Gastroesophageal sphincter (tissue), 4 donors: ENCODE data around the gene CPSF3. TPM values are rescaled to one million over a fixed set of nuclear protein-coding genes. Genes with fewer than 3 reads are reported as not detected.
A peak's percentile ranks its signal among the peaks of the same experiment; 100 is the strongest.
"Not testable (repeated sequence)": the region's sequence is repeated elsewhere in the genome, so short reads cannot be mapped to it uniquely, and the experiment has no call there.

Experiments
- ATAC-seq: fragments of 150-250 bp; one replicate; pipeline ENCODE4 v1.9.1; 2016; ENCODE audit warnings: mild to moderate bottlenecking, moderate library complexity
- H3K27ac ChIP-seq, 4 donors: fragments of 200-600 bp; sonication (generic) in 3 of 4; 1 replicate in 3 of 4; 2 replicates in 1 of 4; pipeline ENCODE4 v1.5.1; 2016 to 2019
- H3K27me3 ChIP-seq: fragments of 200-600 bp; sonication (generic); one replicate; pipeline ENCODE4 v1.5.1; 2019
- H3K36me3 ChIP-seq, 2 donors: fragments of 200-600 bp; sonication (generic); one replicate each; pipeline ENCODE4 v1.5.1; 2019; ENCODE audit warnings: control low read depth in 1 of 2
- H3K4me1 ChIP-seq, 3 donors: fragments of 200-600 bp; sonication (generic); 1 replicate in 2 of 3; 2 replicates in 1 of 3; pipeline ENCODE4 v1.5.1; 2016 to 2019; ENCODE audit warnings: control low read depth in 2 of 3
- H3K4me3 ChIP-seq, 2 donors: fragments of 200-600 bp; sonication (generic); one replicate each; pipeline ENCODE4 v1.5.1; 2019; ENCODE audit warnings: mild to moderate bottlenecking in 1 of 2, moderate library complexity in 1 of 2
- H3K9me3 ChIP-seq, 3 donors: fragments of 200-600 bp; sonication (generic); one replicate each; pipeline ENCODE4 v1.5.1; 2017 to 2019; ENCODE audit warnings: control low read depth in 2 of 3
- CTCF ChIP-seq, 4 experiments: fragments of 200-600 bp in 2 of 4; fragments of 450-650 bp in 2 of 4; sonication (generic) in 1 of 4; IDR thresholded peaks; one replicate each; pipeline ENCODE4 v1.5.1; 2017 to 2019; ENCODE audit warnings: antibody characterized with exemption in 4 of 4, mild to moderate bottlenecking in 2 of 4, moderate library complexity in 2 of 4
- EP300 ChIP-seq: sonication (generic); formaldehyde crosslinking; IDR thresholded peaks from one replicate; pipeline ENCODE4 v1.6.1; 2017; ENCODE audit warnings: antibody characterized with exemption, mild to moderate bottlenecking
- POLR2A ChIP-seq, 2 donors: fragments of 450-650 bp; IDR thresholded peaks; one replicate each; pipeline ENCODE4 v1.6.1; 2017; ENCODE audit warnings: antibody characterized with exemption in 2 of 2, mild to moderate bottlenecking in 2 of 2, moderate library complexity in 1 of 2
- POLR2AphosphoS5 ChIP-seq: sonication (generic); formaldehyde crosslinking; IDR thresholded peaks from one replicate; pipeline ENCODE4 v1.6.1; 2017; ENCODE audit warnings: antibody characterized with exemption
- WGBS, 2 donors: methylation state at CpG; one replicate each; pipeline ENCODE4 v1.1.5; 2018; ENCODE audit warnings: low coverage in 1 of 2; 5-methylcytosine and 5-hydroxymethylcytosine counted together
- total RNA-seq, 4 donors: library from RNA; depleted of rRNA; stranded (reverse); fragments of >200 nt; gene quantifications; one replicate each; pipeline ENCODE4 v1.1.0, GENCODE V29; 2016

Gene CPSF3
- total RNA-seq, 4 donors from 2014 or later = 18.0 to 27.0 (median 26.1) TPM

- TF ChIP-seq POLR2AphosphoS5 (no peak), POLR2A (IDR thresholded peaks at IDR 0.05) (no peak), CTCF (IDR thresholded peaks at IDR 0.05) (no peak), EP300 (no peak)
- no peaks in the 10 kb centered on the region for H3K27me3 ChIP-seq
- H3K4me3 ChIP-seq = no peak overlapping the region
- no peak overlapping the region for H3K27ac ChIP-seq
- ATAC-seq = no peak
- peaks cover 0 to 37% (median 6%) of the 10 kb centered on the region in 3 donors for H3K4me1 ChIP-seq
- no peaks in the 10 kb centered on the region for H3K9me3 ChIP-seq
- peaks cover 0 to 64% of the 10 kb centered on the region in 2 donors for H3K36me3 ChIP-seq
- 91% methylated on average over 12 of the region's 15 CpGs; no CpG with 5 or more reads in 1 of the 2 donors for WGBS, 2 donors
Measured at GRCh38 chr2:9394816-9395215, 28.6 kb upstream of the CPSF3 start.

- no peaks in the 10 kb centered on the region for H3K9me3 ChIP-seq
- H3K36me3 ChIP-seq = peaks cover 0 to 62% of the 10 kb centered on the region in 2 donors
- no peaks in the 10 kb centered on the region for H3K27me3 ChIP-seq
- no peak for ATAC-seq
- H3K4me1 ChIP-seq = peaks cover 0 to 33% (median 6%) of the 10 kb centered on the region in 3 donors
- no peak overlapping the region for H3K27ac ChIP-seq
- no peak for TF ChIP-seq EP300
- TF ChIP-seq POLR2A (IDR thresholded peaks at IDR 0.05) = no peak
- TF ChIP-seq POLR2AphosphoS5 = no peak
- no peak for TF ChIP-seq CTCF (IDR thresholded peaks at IDR 0.05)
- no peak overlapping the region for H3K4me3 ChIP-seq
- 84 to 92% methylated on average over 6 to 13 of the region's 14 CpGs for WGBS, 2 donors
Measured at GRCh38 chr2:9397201-9397600, 26.3 kb upstream of the CPSF3 start.

- not testable (repeated sequence) for H3K27me3 ChIP-seq, ATAC-seq, H3K4me3 ChIP-seq, H3K9me3 ChIP-seq
- Histone ChIP-seq H3K36me3 (peaks cover 0 to 67% of the 10 kb centered on the region in 2 donors), H3K27ac (peak overlapping the region in 3 of 4 donors; percentile 51 to 68 (median 61)), H3K4me1 (peaks cover 0 to 30% (median 6%) of the 10 kb centered on the region in 3 donors)
- WGBS, 2 donors = 100% methylated on average over 5 of the region's 11 CpGs; no CpG with 5 or more reads in 1 of the 2 donors
Measured at GRCh38 chr2:9398251-9398650, 25.2 kb upstream of the CPSF3 start.

- no peaks in the 10 kb centered on the region for H3K27me3 ChIP-seq
- TF ChIP-seq EP300 (no peak), CTCF (IDR thresholded peaks at IDR 0.05) (no peak), POLR2AphosphoS5 (peak; percentile 26)
- WGBS, 2 donors = 38 to 48% methylated on average over 6 to 9 of the region's 20 CpGs
- peaks cover 3 to 36% (median 8%) of the 10 kb centered on the region in 3 donors for H3K4me1 ChIP-seq
- ATAC-seq = peak; percentile 88
- H3K36me3 ChIP-seq = peaks cover 0 to 59% of the 10 kb centered on the region in 2 donors
- H3K27ac ChIP-seq = peak overlapping the region in 3 of 4 donors; percentile 61 to 68 (median 66)
- no peak overlapping the region for H3K4me3 ChIP-seq
- no peaks in the 10 kb centered on the region for H3K9me3 ChIP-seq
Measured at GRCh38 chr2:9398881-9399780, 24.3 kb upstream of the CPSF3 start.

GRCh38 chr2:9400268-9401058, 23.0 kb upstream of the CPSF3 start:
- peaks cover 0 to 48% of the 10 kb centered on the region in 2 donors for H3K36me3 ChIP-seq
- H3K27me3 ChIP-seq = no peaks in the 10 kb centered on the region
- peaks cover 5 to 48% (median 10%) of the 10 kb centered on the region in 3 donors for H3K4me1 ChIP-seq
- H3K4me3 ChIP-seq = no peak overlapping the region
- peak overlapping the region in 3 of 4 donors; percentile 24 to 68 (median 66) for H3K27ac ChIP-seq
- H3K9me3 ChIP-seq = no peaks in the 10 kb centered on the region
- WGBS, 2 donors = 100% methylated on average over 2 of the region's 12 CpGs; no CpG with 5 or more reads in 1 of the 2 donors
- no peak for ATAC-seq
- TF ChIP-seq POLR2A (IDR thresholded peaks at IDR 0.05) (no peak), CTCF (IDR thresholded peaks at IDR 0.05) (no peak), POLR2AphosphoS5 (no peak), EP300 (no peak)
